NB4 (cell line): Measurements from ENCODE around the gene GCSAM.

Experiments used
- DNase-seq: peaks from one replicate; pipeline ENCODE4 v3.0.0; 2010; ENCODE audit warnings: low read depth
- H3K4me3 ChIP-seq: one replicate; pipeline ENCODE4 v1.5.1; 2011; ENCODE audit warnings: mild to moderate bottlenecking, low read depth, low read length, moderate library complexity
- MYC ChIP-seq: IDR thresholded peaks from 2 replicates; pipeline ENCODE4 v1.6.1; 2011; ENCODE audit warnings: low read depth, low read length
- POLR2A ChIP-seq: IDR thresholded peaks from 2 replicates; pipeline ENCODE4 v1.6.1; 2011; ENCODE audit warnings: mild to moderate bottlenecking; ENCODE audit not compliant: insufficient read length; ENCODE audit errors: extremely low read depth
- TF ChIP-seq, protein P1 (sequence below): IDR thresholded peaks from 2 replicates; pipeline ENCODE4 v1.6.1; 2011; ENCODE audit warnings: low read depth, low read length
- TF ChIP-seq, protein P2 (sequence below): IDR thresholded peaks from one replicate; pipeline ENCODE4 v1.5.1; 2012; ENCODE audit warnings: low read depth, low read length

GCSAM gene

DNA sequence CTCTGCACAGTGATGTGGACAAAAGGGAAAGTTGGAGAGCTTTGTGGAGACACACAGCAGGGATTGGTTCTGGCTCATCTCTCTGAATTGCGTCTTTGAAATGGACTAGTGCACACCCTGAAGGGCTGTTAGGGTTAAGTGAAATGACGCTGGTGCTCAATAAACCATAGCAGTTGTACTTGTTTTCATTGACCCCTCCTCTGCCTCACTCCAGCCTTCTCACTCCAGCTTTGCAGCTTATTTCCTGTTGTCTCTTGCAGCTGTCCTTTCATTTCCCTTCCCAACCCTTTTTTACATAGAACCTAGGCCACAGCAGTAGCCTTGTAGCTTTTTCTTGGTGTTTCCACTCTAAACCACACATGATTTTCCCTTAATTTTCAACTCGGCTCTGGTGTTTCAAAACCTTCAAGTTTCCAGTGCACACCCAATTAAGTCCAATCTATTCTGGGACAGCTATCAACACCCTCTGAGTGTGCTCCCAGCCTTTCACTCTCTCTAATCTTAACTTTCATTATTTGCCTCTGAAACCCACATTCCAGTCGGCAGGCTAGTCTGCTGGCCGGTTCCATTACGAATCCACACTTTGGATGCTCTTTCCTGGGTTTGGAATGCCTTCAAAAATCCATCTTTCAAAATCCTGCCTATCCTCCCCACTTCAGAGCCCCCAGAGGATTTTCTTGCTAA is 40.4 kb downstream of the GCSAM start:
- no peak for TF ChIP-seq POLR2A
- TF ChIP-seq, protein P1, sequence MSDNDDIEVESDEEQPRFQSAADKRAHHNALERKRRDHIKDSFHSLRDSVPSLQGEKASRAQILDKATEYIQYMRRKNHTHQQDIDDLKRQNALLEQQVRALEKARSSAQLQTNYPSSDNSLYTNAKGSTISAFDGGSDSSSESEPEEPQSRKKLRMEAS, result no peak
- no peak for TF ChIP-seq MYC
- TF ChIP-seq, protein P2, sequence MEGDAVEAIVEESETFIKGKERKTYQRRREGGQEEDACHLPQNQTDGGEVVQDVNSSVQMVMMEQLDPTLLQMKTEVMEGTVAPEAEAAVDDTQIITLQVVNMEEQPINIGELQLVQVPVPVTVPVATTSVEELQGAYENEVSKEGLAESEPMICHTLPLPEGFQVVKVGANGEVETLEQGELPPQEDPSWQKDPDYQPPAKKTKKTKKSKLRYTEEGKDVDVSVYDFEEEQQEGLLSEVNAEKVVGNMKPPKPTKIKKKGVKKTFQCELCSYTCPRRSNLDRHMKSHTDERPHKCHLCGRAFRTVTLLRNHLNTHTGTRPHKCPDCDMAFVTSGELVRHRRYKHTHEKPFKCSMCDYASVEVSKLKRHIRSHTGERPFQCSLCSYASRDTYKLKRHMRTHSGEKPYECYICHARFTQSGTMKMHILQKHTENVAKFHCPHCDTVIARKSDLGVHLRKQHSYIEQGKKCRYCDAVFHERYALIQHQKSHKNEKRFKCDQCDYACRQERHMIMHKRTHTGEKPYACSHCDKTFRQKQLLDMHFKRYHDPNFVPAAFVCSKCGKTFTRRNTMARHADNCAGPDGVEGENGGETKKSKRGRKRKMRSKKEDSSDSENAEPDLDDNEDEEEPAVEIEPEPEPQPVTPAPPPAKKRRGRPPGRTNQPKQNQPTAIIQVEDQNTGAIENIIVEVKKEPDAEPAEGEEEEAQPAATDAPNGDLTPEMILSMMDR, result no peak
- H3K4me3 ChIP-seq, result no peak overlapping the region
- DNase-seq, result no peak

DNA sequence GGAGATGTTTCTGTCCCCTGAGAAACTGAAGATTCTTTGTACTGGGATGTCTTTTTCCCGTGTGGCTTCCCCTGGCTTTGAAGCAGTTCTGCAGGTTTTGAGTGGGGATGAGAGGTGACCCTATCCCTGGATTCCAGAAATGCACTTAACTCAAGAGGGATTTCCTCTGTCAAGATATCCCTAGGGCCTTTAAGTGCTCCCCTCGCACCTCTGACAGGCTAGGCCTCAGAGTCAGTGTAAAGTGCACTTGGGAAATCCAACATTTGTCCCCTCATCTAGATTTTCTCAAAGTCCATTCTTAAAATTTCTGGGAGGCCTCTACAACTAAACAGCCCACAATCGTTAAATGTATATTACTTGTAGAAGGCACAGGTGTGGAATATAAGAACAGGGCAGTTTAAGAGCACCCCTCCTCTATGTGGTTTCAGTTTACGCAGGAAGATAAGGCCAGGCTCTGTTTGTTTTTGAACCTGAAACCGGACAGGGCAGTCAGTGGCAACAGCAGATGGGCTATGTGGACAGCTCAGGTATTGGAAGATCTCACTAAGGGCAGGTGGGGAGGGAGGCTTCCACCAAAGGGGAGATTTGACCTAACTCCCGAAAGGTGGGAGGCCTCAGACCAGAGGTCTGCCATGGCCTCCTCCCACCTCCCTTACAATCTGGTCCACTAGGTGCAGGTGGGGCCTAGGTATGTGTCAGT is 42.0 kb downstream of the GCSAM start:
- H3K4me3 ChIP-seq, result no peak overlapping the region
- TF ChIP-seq, protein P1, result no peak
- TF ChIP-seq MYC (no peak), POLR2A (no peak)
- TF ChIP-seq, protein P2, result no peak
- no peak for DNase-seq

DNA sequence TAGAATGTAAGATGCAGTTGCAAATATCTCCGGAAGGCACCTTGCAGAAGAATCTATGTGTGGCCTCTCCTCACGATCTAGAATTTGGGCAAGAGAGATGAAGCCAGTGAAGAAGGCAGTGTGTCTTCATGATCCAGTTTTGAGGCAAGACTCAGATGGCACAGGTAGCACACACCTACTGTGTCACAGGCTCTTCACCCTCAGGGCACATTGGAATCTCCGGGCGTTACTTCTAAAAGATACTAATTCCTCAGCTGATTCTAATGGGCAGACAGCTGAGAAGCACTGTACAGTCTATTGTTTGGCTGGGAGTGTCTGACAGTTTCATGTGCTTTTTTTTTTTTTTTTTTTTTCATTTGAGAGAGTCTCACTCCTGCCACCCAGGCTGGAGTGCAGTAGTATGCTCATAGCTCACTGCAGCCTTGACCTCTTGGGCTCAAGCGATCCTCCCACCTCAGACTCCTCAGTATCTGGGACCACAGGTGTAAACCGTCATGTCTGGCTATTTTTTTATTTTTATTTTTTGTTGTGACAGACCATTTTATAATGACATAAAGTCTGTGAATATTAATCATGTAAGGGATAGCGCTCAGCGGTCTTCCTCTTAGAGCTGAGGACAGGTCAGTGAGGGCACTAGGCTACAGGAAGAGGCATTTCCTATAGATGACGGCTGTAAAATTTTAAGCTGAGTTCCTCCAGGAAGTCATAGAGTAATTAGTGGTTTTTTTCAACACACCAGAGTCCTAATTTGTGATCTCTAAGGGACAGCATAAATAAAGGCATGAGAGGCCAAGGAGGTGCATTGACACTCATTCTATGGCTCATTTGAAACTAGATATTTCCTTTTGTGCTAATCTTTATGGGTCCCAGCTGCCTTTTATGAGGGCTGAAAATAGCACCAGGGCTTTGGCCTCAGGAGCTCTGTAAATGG is 42.8 kb downstream of the GCSAM start:
- peak; percentile 35 for DNase-seq
- no peak overlapping the region for H3K4me3 ChIP-seq
- peak; percentile 22; the same call in 1 of the 2 replicates for TF ChIP-seq MYC
- TF ChIP-seq, protein P2, result no peak

DNA sequence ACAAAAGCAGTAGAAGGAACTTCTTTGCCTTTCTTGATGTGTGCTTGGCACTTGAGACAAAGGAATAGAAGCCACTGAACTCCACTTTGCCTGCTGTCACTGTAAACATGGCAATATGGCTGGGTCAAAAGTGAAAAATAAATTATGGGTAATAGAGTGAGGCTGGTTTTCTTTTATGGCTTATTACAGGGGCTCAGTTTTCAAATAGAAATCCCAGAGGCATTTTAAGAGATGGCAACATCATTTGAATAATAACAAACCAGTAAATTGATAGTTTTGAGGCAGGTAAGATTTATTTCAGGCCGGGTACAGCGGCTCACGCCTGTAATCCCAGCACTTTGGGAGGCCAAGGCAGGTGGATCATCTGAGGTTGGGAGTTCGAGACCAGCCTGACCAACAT is 44.1 kb downstream of the GCSAM start:
- H3K4me3 ChIP-seq, result no peak overlapping the region
- DNase-seq, result no peak
- TF ChIP-seq, protein P2, result no peak
- TF ChIP-seq, protein P1, result no peak
- TF ChIP-seq POLR2A (no peak), MYC (no peak)

DNA sequence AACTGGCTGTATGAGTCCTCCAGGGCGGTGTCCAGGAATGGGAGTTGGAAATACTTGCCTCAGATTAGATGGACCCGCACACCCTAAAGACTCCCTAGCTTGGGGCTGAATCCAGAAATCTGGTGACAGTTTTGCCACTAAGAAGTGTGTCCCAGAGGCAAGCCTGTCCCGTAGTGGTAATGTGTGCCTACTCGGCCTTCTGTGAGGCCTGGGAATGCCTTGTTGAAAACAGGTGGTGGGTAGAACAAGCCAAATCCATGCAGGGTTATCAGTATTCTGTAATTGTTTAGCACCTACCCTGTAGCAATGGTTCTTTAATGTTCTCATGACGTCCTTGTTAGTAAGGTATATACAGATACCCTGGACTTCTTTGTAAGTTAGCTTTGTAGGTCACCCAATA is 45.3 kb downstream of the GCSAM start:
- no peak for DNase-seq
- no peak overlapping the region for H3K4me3 ChIP-seq
- TF ChIP-seq, protein P2, result no peak
